Ishikawa (cell line): ENCODE measurements around the gene UBE2O.

Source experiments
- CEBPB ChIP-seq: IDR thresholded peaks from 2 replicates; pipeline ENCODE4 v1.6.1; 2012
- CREB1 ChIP-seq: IDR thresholded peaks from 2 replicates; pipeline ENCODE4 v1.6.1; 2012; ENCODE audit warnings: low read depth
- EGR1 ChIP-seq: IDR thresholded peaks from 2 replicates; pipeline ENCODE4 v1.6.1; 2012
- EP300 ChIP-seq: IDR thresholded peaks from 2 replicates; pipeline ENCODE4 v1.6.1; 2012; ENCODE audit warnings: borderline replicate concordance
- FOXM1 ChIP-seq: IDR thresholded peaks from 2 replicates; pipeline ENCODE4 v1.6.1; 2012; ENCODE audit warnings: low read depth, borderline replicate concordance
- MAX ChIP-seq: IDR thresholded peaks from 2 replicates; pipeline ENCODE4 v1.6.1; 2012
- NFIC ChIP-seq: IDR thresholded peaks from 2 replicates; pipeline ENCODE4 v1.6.1; 2012
- RAD21 ChIP-seq: IDR thresholded peaks from 2 replicates; pipeline ENCODE4 v1.6.1; 2012; ENCODE audit warnings: low read depth
- REST ChIP-seq: IDR thresholded peaks from 2 replicates; pipeline ENCODE4 v1.6.1; 2012; ENCODE audit warnings: low read depth, mild to moderate bottlenecking
- TAF1 ChIP-seq: IDR thresholded peaks from 2 replicates; pipeline ENCODE4 v1.6.1; 2012; ENCODE audit warnings: low read depth, mild to moderate bottlenecking
- TCF12 ChIP-seq: IDR thresholded peaks from 2 replicates; pipeline ENCODE4 v1.6.1; 2012; ENCODE audit warnings: low read depth
- TEAD4 ChIP-seq: IDR thresholded peaks from 2 replicates; pipeline ENCODE4 v1.6.1; 2012
- USF1 ChIP-seq: IDR thresholded peaks from 2 replicates; pipeline ENCODE4 v1.6.1; 2012
- YY1 ChIP-seq: IDR thresholded peaks from 2 replicates; pipeline ENCODE4 v1.6.1; 2012; ENCODE audit warnings: low read depth
- ZBTB7A ChIP-seq: IDR thresholded peaks from 2 replicates; pipeline ENCODE4 v1.6.1; 2012; ENCODE audit warnings: low read depth

UBE2O gene

GRCh38 chr17:76452127-76452659 lies 759 bp downstream of the UBE2O start:
- TF ChIP-seq FOXM1 (no peak), MAX (no peak), EP300 (no peak), RAD21 (no peak), EGR1 (no peak), NFIC (no peak), ZBTB7A (no peak), TCF12 (no peak), REST (no peak), CREB1 (no peak), YY1 (no peak), TAF1 (no peak; the same call in 1 of the 2 replicates), CEBPB (no peak)

- no peak for TF ChIP-seq USF1
- no peak for TF ChIP-seq TAF1
- no peak for TF ChIP-seq ZBTB7A
- TF ChIP-seq EP300 = no peak
- no peak for TF ChIP-seq MAX
- TF ChIP-seq TEAD4 = no peak
Observed at GRCh38 chr17:76451506-76451905, 1.4 kb downstream of the UBE2O start.

- TF ChIP-seq TAF1 = no peak
- TF ChIP-seq EGR1 = no peak
- no peak for TF ChIP-seq EP300
- TF ChIP-seq YY1 = no peak
- no peak for TF ChIP-seq MAX
- no peak for TF ChIP-seq NFIC
- TF ChIP-seq USF1 = no peak
- TF ChIP-seq FOXM1 = no peak
- no peak for TF ChIP-seq TCF12
- no peak for TF ChIP-seq RAD21
- no peak for TF ChIP-seq CEBPB
- no peak for TF ChIP-seq TEAD4
Observed at GRCh38 chr17:76449126-76449525, 3.8 kb downstream of the UBE2O start.

- TF ChIP-seq CREB1 (no peak), RAD21 (no peak), USF1 (no peak), EP300 (no peak), CEBPB (no peak), TCF12 (no peak), FOXM1 (no peak), TEAD4 (no peak), MAX (no peak), REST (no peak), NFIC (no peak), TAF1 (no peak), YY1 (no peak), ZBTB7A (no peak), EGR1 (no peak)
Observed at GRCh38 chr17:76447931-76448652, 4.9 kb downstream of the UBE2O start.

GRCh38 chr17:76446449-76447231 lies 6.3 kb downstream of the UBE2O start:
- TF ChIP-seq CEBPB (no peak), USF1 (no peak), ZBTB7A (no peak), MAX (no peak)
